GM18505 (cell line): ENCODE results near the gene TDRD9.

ENCODE experiments used
- ATAC-seq: cut with Tn5 transposase; IDR thresholded peaks from one replicate; pipeline ENCODE4 v1.9.1; 2021; ENCODE audit not compliant: unreplicated experiment
- POLR2A ChIP-seq: IDR thresholded peaks from 4 replicates; pipeline ENCODE4 v1.6.1; 2011; ENCODE audit warnings: borderline replicate concordance; ENCODE audit not compliant: insufficient read depth, insufficient read length; ENCODE audit errors: extremely low read depth

Gene TDRD9

GRCh38 chr14:104087981-104088850, 160.0 kb downstream of the TDRD9 start:
- no peak for TF ChIP-seq POLR2A
- no peak for ATAC-seq

GRCh38 chr14:104090071-104090748, 162.0 kb downstream of the TDRD9 start:
- no peak for TF ChIP-seq POLR2A
- no peak for ATAC-seq

GRCh38 chr14:104091061-104091926, 163.0 kb downstream of the TDRD9 start:
- TF ChIP-seq POLR2A = no peak
- ATAC-seq = no peak

DNA sequence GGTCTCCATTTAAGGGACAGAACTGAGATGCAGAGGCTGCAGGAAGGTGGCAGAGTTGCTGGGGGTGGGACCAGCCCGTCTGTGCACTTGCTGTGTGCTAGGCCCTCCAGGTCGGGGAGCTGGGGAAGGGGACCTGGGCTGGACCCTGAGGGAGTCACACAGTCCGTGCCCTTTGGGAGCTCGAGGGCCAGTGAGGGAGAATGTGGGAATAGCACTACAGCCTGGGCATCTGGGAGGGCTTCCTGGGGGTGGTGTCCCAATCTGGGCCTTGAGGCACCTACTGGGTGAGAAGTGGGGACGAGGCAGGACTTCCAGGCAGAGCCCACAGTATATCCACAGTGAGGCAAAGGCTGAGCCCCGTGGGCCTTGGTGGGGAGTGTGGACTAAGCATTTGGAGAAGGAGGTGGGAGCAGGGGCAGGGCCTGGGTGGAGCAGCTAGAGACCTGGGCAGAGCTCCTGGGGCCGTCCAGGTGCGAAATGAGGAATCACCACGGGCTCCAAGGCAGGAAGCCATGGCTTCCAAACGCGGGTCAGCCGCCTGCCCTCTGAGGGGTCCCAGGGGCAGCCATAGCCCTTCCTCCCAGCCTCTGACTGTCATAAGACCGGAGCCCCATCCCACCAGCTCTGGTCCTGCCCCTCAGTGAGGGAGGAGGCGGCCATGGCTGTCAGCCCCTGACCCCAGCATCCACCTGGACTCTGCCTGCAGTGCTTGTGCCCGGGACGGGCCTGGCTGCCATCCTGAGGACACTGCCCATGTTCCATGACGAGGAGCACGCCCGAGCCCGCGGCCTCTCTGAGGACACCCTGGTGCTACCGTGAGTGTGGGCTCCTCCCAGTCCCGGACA, 163.9 kb downstream of the TDRD9 start:
- TF ChIP-seq POLR2A = no peak
- no peak for ATAC-seq

DNA sequence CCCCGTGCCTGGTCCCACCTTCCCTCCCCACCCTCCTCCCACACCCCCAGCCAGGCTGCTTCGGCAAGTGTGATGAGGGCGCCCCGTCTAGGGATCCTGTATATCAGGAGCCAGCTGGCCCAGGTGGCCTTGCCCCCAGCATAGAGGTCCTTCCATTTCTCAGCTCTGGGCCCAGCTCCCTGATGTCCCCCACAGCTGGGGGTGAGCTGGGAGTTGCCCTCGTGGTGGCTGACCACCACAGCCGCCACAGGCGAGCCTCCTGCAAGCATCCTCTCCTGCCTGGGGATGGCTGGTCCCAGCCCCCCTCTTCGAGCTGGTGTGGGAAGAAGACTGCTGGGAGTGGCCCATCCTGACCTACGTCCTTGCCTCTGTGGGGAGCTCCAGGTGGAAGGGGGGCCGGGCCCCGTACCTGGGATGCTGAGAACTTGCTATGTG, 164.7 kb downstream of the TDRD9 start:
- no peak for ATAC-seq
- no peak for TF ChIP-seq POLR2A

DNA sequence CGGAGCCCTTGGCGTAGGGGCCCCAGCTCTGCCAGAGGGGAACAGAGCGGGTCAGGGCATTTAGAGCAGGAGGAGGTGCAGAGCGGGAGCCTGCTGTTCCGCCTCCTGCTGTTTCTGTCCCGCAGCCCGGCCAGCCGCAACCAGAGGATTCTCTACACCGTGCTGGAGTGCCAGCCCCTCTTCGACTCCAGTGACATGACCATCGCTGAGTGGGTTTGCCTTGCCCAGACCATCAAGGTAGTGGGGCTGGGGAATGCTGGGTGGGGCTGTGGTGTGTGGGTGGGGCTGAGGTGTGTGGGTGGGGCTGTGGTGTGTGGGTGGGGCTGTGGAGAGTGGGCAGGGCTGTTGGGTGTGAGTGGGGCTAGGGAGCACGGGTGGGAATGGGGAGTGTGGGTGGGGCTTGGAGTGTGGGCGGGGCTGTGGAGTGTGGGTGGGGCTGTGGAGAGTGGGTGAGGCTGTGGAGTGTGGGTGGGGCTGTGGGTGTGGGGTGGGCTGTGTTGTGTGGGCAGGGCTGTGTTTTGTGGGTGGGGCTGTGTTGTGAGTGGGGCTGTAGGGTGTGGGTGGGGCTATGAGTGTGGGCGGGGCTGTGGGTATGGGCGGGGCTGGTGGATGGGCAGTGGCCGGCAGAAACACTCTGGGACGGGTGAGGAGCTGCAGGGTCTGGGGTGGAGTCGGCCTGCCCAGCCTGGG, 165.3 kb downstream of the TDRD9 start:
- ATAC-seq = no peak
- no peak for TF ChIP-seq POLR2A

GRCh38 chr14:104094056-104094708, 165.9 kb downstream of the TDRD9 start:
- no peak for ATAC-seq
- TF ChIP-seq POLR2A = no peak

DNA sequence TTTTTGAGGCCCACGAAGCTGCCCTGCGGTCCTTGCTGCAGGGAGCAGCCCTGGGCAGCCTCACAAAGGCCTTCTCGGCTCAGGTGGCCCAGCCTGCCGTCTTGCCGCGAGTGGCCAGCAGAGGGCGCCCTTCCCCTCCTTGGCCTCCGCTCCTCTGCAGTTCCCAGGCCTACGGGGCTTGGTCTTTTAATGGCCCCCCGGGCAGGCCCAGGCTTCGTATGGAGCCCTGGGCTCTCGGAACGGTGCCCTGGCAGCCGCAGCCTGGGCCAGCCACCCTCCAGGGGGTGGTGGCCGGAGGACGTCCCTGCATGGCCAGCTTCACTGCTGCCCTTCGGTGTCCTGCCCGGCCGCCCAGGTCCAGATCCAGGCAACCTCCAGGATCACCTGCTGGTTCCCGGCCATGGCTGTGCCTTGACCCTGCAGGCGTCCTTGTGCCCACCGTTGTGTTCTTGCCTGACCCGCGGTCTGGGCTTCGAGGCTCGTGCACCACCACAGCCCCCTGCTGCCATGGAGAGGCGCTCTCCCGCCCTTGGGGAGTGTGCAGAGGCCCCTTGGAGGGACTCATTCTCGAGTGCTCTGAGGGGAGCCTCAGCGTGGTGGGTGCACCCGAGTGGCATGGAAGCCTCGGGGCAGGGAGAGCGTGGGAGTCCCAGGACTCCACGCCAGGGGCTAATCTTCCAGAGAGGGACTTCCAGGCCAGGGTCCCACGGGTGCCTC, 166.6 kb downstream of the TDRD9 start:
- TF ChIP-seq POLR2A = no peak
- ATAC-seq = no peak

DNA sequence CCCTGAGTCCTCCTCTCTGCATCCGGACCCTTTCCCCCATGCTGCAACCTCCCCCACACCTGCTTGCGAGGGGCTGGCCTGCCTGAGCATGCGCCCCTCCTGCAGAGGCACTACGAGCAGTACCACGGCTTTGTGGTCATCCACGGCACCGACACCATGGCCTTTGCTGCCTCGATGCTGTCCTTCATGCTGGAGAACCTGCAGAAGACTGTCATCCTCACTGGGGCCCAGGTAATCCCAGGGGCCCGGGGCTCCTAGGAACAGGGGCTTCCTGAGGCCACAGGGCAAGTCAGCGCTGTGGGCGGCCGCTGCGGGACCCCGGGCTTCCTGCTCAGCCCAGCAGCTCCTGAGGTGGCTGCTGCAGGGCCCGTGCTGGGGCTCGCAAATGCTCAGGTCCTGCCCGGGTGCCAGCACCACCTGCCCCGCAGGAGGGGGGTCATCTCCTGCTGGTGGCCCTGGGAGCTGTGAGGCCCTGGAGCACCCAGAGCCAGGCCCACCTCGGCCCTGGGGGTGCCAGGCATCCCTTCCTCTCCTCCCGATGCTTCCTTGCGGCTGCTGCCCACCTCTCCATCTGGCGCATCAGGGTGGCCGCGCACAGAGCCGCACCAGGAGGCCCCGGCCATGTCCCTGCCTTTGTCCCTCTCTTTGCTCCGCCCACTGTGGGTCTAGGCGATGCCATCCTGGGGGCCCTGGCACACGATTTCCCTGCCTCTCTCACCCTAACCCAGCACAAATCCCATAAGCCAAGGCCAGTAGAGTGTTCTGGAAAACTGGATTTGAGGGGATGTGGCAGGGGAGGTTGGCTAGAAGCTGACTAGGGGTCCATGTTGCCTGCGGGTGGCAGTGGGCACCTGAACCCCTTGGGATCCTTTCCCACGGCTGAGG, 167.4 kb downstream of the TDRD9 start:
- ATAC-seq = no peak
- TF ChIP-seq POLR2A = no peak

- no peak for TF ChIP-seq POLR2A
- ATAC-seq = no peak
Measured at GRCh38 chr14:104096318-104096717, 168.1 kb downstream of the TDRD9 start.
